HUDEP-2 (cell line): ENCODE results near the gene KIF6.
A peak's percentile ranks its signal among the peaks of the same experiment; 100 is the strongest.

Experiments
- DNase-seq, 76 experiments: peaks; one replicate each; lab custom pipeline; 2025; ENCODE audit not compliant: unreplicated experiment in 76 of 76; lab: John Stamatoyannopoulos, UW

Gene KIF6

GRCh38 chr6:39362487-39362865, 362.7 kb downstream of the KIF6 start:
- DNase-seq: no peak

- peak in 44 of 76 experiments; percentile 6 to 70 (median 31) for DNase-seq
Observed at GRCh38 chr6:39361657-39362486, 363.3 kb downstream of the KIF6 start.

- no peak for DNase-seq
Observed at GRCh38 chr6:39360378-39360777, 364.8 kb downstream of the KIF6 start.

- peak in 9 of 76 experiments; percentile 6 to 44 (median 20) for DNase-seq
Observed at GRCh38 chr6:39357998-39358686, 367.1 kb downstream of the KIF6 start.

GRCh38 chr6:39353698-39354315, 371.4 kb downstream of the KIF6 start:
- no peak for DNase-seq

GRCh38 chr6:39350723-39351505, 374.3 kb downstream of the KIF6 start:
- DNase-seq: no peak

GRCh38 chr6:39348740-39349139, 376.5 kb downstream of the KIF6 start:
- no peak for DNase-seq

GRCh38 chr6:39347906-39348585, 377.2 kb downstream of the KIF6 start:
- peak in 50 of 76 experiments; percentile 1 to 70 (median 35) for DNase-seq

GRCh38 chr6:39347206-39347605, 378.0 kb downstream of the KIF6 start:
- no peak for DNase-seq

- no peak for DNase-seq
Observed at GRCh38 chr6:39344821-39345280, 380.4 kb downstream of the KIF6 start.

- no peak for DNase-seq
Observed at GRCh38 chr6:39343396-39343870, 381.8 kb downstream of the KIF6 start.

- no peak for DNase-seq
Observed at GRCh38 chr6:39342692-39343395, 382.4 kb downstream of the KIF6 start.

GRCh38 chr6:39341937-39342336, 383.3 kb downstream of the KIF6 start:
- DNase-seq: no peak

- no peak for DNase-seq
Observed at GRCh38 chr6:39341352-39341751, 383.9 kb downstream of the KIF6 start.

- no peak for DNase-seq
Observed at GRCh38 chr6:39339868-39340550, 385.2 kb downstream of the KIF6 start.

- DNase-seq: no peak
Observed at GRCh38 chr6:39339096-39339867, 385.9 kb downstream of the KIF6 start.

GRCh38 chr6:39338397-39338796, 386.8 kb downstream of the KIF6 start:
- no peak for DNase-seq
